H9 (cell line): Measurements from ENCODE around the gene BAX. TPM values are rescaled to one million over a fixed set of nuclear protein-coding genes. Genes with fewer than 3 reads are reported as not detected.
A peak's percentile ranks its signal among the peaks of the same experiment; 100 is the strongest.

Source experiments
- DNase-seq: peaks from one replicate; pipeline ENCODE4 v3.0.0-alpha.2; 2017
- H2AFZ ChIP-seq: one replicate; pipeline ENCODE4 v1.6.1; 2013; ENCODE audit warnings: mild to moderate bottlenecking, low read length, control low read depth, moderate library complexity
- H2AK5ac ChIP-seq: 2 replicates; pipeline ENCODE4 v1.6.1; 2013; ENCODE audit warnings: low read length, control low read depth, mixed read lengths; ENCODE audit not compliant: insufficient read length
- H2BK120ac ChIP-seq: one replicate; pipeline ENCODE4 v1.6.1; 2013; ENCODE audit warnings: low read depth, mild to moderate bottlenecking, low read length, control low read depth, inconsistent platforms; ENCODE audit not compliant: poor library complexity, severe bottlenecking
- H2BK12ac ChIP-seq: 2 replicates; pipeline ENCODE4 v1.6.1; 2013; ENCODE audit warnings: low read length, control low read depth, mixed read lengths, low read depth; ENCODE audit not compliant: insufficient read length
- H2BK15ac ChIP-seq: 2 replicates; pipeline ENCODE4 v1.6.1; 2013; ENCODE audit warnings: low read depth, low read length, control low read depth
- H2BK20ac ChIP-seq: one replicate; pipeline ENCODE4 v1.6.1; 2013; ENCODE audit warnings: low read depth, mild to moderate bottlenecking, low read length, control low read depth, inconsistent platforms; ENCODE audit not compliant: poor library complexity, severe bottlenecking
- H2BK5ac ChIP-seq: 2 replicates; pipeline ENCODE4 v1.6.1; 2013; ENCODE audit warnings: low read length, control low read depth, mixed read lengths; ENCODE audit not compliant: insufficient read length
- H3K14ac ChIP-seq: 2 replicates; pipeline ENCODE4 v1.6.1; 2013; ENCODE audit warnings: low read length, control low read depth; ENCODE audit not compliant: insufficient read depth
- H3K18ac ChIP-seq: 2 replicates; pipeline ENCODE4 v1.6.1; 2013; ENCODE audit warnings: low read depth, mild to moderate bottlenecking, mixed read lengths, low read length, control low read depth; ENCODE audit not compliant: insufficient read length
- H3K23ac ChIP-seq: 2 replicates; pipeline ENCODE4 v1.6.1; 2013; ENCODE audit warnings: low read length, control low read depth, mixed read lengths, low read depth; ENCODE audit not compliant: insufficient read length
- H3K23me2 ChIP-seq: 2 replicates; pipeline ENCODE4 v1.6.1; 2013; ENCODE audit warnings: low read depth, mild to moderate bottlenecking, mixed read lengths, low read length, control low read depth; ENCODE audit not compliant: insufficient read length, poor library complexity, severe bottlenecking
- H3K27ac ChIP-seq: 2 replicates; pipeline ENCODE4 v1.5.1; 2013; ENCODE audit warnings: low read length, control low read depth, mixed read lengths, low read depth; ENCODE audit not compliant: insufficient read length
- H3K27me3 ChIP-seq: 2 replicates; pipeline ENCODE4 v1.6.1; 2013; ENCODE audit warnings: low read length, control low read depth, inconsistent platforms; ENCODE audit not compliant: insufficient read depth
- H3K4ac ChIP-seq: 2 replicates; pipeline ENCODE4 v1.6.1; 2013; ENCODE audit warnings: low read depth, mild to moderate bottlenecking, control low read depth, inconsistent platforms, low read length, moderate library complexity
- H3K4me1 ChIP-seq: 2 replicates; pipeline ENCODE4 v1.6.1; 2013; ENCODE audit warnings: low read length, control low read depth, inconsistent platforms; ENCODE audit not compliant: insufficient read depth
- H3K4me2 ChIP-seq: 2 replicates; pipeline ENCODE4 v1.6.1; 2013; ENCODE audit warnings: low read length, control low read depth, mixed read lengths; ENCODE audit not compliant: insufficient read length, insufficient read depth
- H3K56ac ChIP-seq: 2 replicates; pipeline ENCODE4 v1.6.1; 2013; ENCODE audit warnings: low read depth, mild to moderate bottlenecking, mixed read lengths, low read length, control low read depth; ENCODE audit not compliant: insufficient read length
- H3K79me1 ChIP-seq: 2 replicates; pipeline ENCODE4 v1.6.1; 2013; ENCODE audit warnings: low read depth, mild to moderate bottlenecking, moderate library complexity, low read length, control low read depth, inconsistent platforms; ENCODE audit not compliant: insufficient read depth, poor library complexity, severe bottlenecking
- H3K79me2 ChIP-seq: 2 replicates; pipeline ENCODE4 v1.6.1; 2013; ENCODE audit warnings: low read length, control low read depth, inconsistent platforms; ENCODE audit not compliant: insufficient read depth
- H3K9ac ChIP-seq: 2 replicates; pipeline ENCODE4 v1.6.1; 2013; ENCODE audit warnings: low read length, control low read depth, mixed read lengths; ENCODE audit not compliant: insufficient read length; ENCODE audit errors: extremely low read depth
- H3K9me3 ChIP-seq: one replicate; pipeline ENCODE4 v1.6.1; 2013; ENCODE audit warnings: low read depth, low read length, inconsistent platforms; ENCODE audit not compliant: control insufficient read depth
- H3T11ph ChIP-seq: one replicate; pipeline ENCODE4 v1.6.1; 2013; ENCODE audit warnings: mild to moderate bottlenecking, low read length, control low read depth, inconsistent platforms
- H4K20me1 ChIP-seq: one replicate; pipeline ENCODE4 v1.6.1; 2013; ENCODE audit not compliant: control insufficient read depth, insufficient read length, insufficient read depth
- H4K5ac ChIP-seq: 2 replicates; pipeline ENCODE4 v1.6.1; 2013; ENCODE audit warnings: low read depth, mild to moderate bottlenecking, mixed read lengths, low read length, control low read depth; ENCODE audit not compliant: insufficient read length
- H4K8ac ChIP-seq: replicated peaks from 2 replicates; pipeline ENCODE4 v1.6.1; 2013; ENCODE audit warnings: low read length, control low read depth, mixed read lengths, low read depth; ENCODE audit not compliant: insufficient read length
- H4K91ac ChIP-seq: 2 replicates; pipeline ENCODE4 v1.6.1; 2013; ENCODE audit warnings: low read depth, mild to moderate bottlenecking, moderate library complexity, mixed read lengths, low read length, control low read depth; ENCODE audit not compliant: insufficient read length
- H3K27ac Mint-ChIP-seq, 3 experiments: 2 replicates in 2 of 3; 3 replicates in 1 of 3; pipeline ENCODE4 v1.8.0; 2020 to 2021; ENCODE audit warnings: mixed read lengths in 3 of 3, mild to moderate bottlenecking in 1 of 3, moderate library complexity in 1 of 3
- H3K27me3 Mint-ChIP-seq: 2 replicates; pipeline ENCODE4 v1.8.0; 2021; ENCODE audit warnings: low read depth, mild to moderate bottlenecking, moderate library complexity, mixed read lengths
- H3K36me3 Mint-ChIP-seq, 3 experiments: 2 replicates in 2 of 3; 3 replicates in 1 of 3; pipeline ENCODE4 v1.8.0; 2020 to 2021; ENCODE audit warnings: low read depth in 3 of 3, mixed read lengths in 3 of 3; ENCODE audit not compliant: insufficient read depth in 1 of 3
- H3K4me1 Mint-ChIP-seq, 2 experiments: 2 replicates each; pipeline ENCODE4 v1.8.0; 2020; ENCODE audit warnings: mixed read lengths in 2 of 2
- H3K4me3 Mint-ChIP-seq, 2 experiments: 2 replicates in 1 of 2; 3 replicates in 1 of 2; pipeline ENCODE4 v1.8.0; 2020 to 2021; ENCODE audit warnings: mild to moderate bottlenecking in 2 of 2, mixed read lengths in 2 of 2, moderate library complexity in 1 of 2
- H3K9me3 Mint-ChIP-seq, 2 experiments: 2 replicates in 1 of 2; 3 replicates in 1 of 2; pipeline ENCODE4 v1.8.0; 2020; ENCODE audit warnings: mild to moderate bottlenecking in 2 of 2, mixed read lengths in 2 of 2, moderate library complexity in 1 of 2
- WGBS: extraction: QIAGEN DNeasy Blood & Tissue Kit; methylation state at CpG from one replicate; pipeline ENCODE4 v1.1.7; 2013; ENCODE audit warnings: missing lambda C conversion rate, low lambda C conversion rate, mixed read lengths; ENCODE audit not compliant: insufficient read length; ENCODE audit errors: extremely low coverage; 5-methylcytosine and 5-hydroxymethylcytosine counted together
- total RNA-seq: library from RNA; stranded (reverse); gene quantifications from 2 replicates; pipeline ENCODE4 v1.2.1, GENCODE V29; 2021
- TF ChIP-seq, protein P1 (sequence below): fragments of 200-600 bp; sonication (generic); conservative IDR thresholded peaks from 3 replicates; pipeline ENCODE4 v1.8.0; 2021; ENCODE audit warnings: antibody characterized with exemption, mild to moderate bottlenecking

Gene BAX
- total RNA-seq, 1 experiment from 2014 or later: 310 TPM

DNA sequence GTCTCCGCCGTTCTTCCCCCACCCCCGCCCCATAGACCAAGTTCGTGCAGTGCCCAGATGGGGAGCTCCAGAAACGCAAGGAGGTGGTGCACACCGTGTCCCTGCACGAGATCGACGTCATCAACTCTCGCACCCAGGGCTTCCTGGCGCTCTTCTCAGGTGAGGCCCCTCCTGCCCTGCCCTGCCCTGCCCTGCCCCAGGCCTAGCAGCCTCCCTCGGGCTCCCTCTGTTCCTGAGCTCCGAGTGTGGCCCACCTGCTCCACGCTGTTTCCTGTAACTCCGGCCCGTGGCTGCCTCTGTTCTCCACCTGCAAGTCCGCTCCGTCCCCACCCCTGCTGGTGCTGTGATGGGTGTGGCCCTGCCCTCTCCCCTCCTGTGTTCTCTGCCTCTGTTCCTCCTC is 55.8 kb downstream of the BAX start:
- Histone ChIP-seq H3K4me1 (no peaks in the 10 kb centered on the region), H4K8ac (no peak overlapping the region), H3K4me2 (no peak overlapping the region)

More for the DNA sequence above, 55.8 kb downstream of the BAX start:
- no peak overlapping the region for H3K56ac ChIP-seq
- H2BK15ac ChIP-seq: no peak overlapping the region
- H3K4me1 Mint-ChIP-seq: no peaks in the 10 kb centered on the region
- WGBS: no CpG with 5 or more reads among the region's 18 CpGs
- no peak overlapping the region for H4K5ac ChIP-seq
- peak overlapping the region in 1 of 3 experiments; percentile 30; a peak in 3 of 7 replicates for H3K27ac Mint-ChIP-seq
- H3K9me3 Mint-ChIP-seq: no peaks in the 10 kb centered on the region
- peaks cover 26 to 85% (median 82%) of the 10 kb centered on the region in 3 experiments; a peak in 6 of 7 replicates for H3K36me3 Mint-ChIP-seq
- H3K79me2 ChIP-seq: no peaks in the 10 kb centered on the region
- no peak overlapping the region for H3K14ac ChIP-seq
- H2AK5ac ChIP-seq: no peak overlapping the region
- no peaks in the 10 kb centered on the region for H3K9me3 ChIP-seq
- no peak overlapping the region for H3K4ac ChIP-seq
- no peak overlapping the region for H2BK5ac ChIP-seq
- H3T11ph ChIP-seq: no peak overlapping the region
- no peaks in the 10 kb centered on the region for H3K23me2 ChIP-seq
- H4K91ac ChIP-seq: no peak overlapping the region
- H3K27me3 ChIP-seq: no peaks in the 10 kb centered on the region
- no peak overlapping the region for H3K23ac ChIP-seq
- TF ChIP-seq, protein P1, sequence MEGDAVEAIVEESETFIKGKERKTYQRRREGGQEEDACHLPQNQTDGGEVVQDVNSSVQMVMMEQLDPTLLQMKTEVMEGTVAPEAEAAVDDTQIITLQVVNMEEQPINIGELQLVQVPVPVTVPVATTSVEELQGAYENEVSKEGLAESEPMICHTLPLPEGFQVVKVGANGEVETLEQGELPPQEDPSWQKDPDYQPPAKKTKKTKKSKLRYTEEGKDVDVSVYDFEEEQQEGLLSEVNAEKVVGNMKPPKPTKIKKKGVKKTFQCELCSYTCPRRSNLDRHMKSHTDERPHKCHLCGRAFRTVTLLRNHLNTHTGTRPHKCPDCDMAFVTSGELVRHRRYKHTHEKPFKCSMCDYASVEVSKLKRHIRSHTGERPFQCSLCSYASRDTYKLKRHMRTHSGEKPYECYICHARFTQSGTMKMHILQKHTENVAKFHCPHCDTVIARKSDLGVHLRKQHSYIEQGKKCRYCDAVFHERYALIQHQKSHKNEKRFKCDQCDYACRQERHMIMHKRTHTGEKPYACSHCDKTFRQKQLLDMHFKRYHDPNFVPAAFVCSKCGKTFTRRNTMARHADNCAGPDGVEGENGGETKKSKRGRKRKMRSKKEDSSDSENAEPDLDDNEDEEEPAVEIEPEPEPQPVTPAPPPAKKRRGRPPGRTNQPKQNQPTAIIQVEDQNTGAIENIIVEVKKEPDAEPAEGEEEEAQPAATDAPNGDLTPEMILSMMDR: no peak
- no peak overlapping the region for H3K9ac ChIP-seq
- DNase-seq: no peak
- no peak overlapping the region for H2BK120ac ChIP-seq
- no peak overlapping the region for H2BK20ac ChIP-seq
- H3K27me3 Mint-ChIP-seq: no peaks in the 10 kb centered on the region
- H3K27ac ChIP-seq: no peak overlapping the region
- no peaks in the 10 kb centered on the region for H4K20me1 ChIP-seq
- no peak overlapping the region for H2BK12ac ChIP-seq
- no peak overlapping the region for H2AFZ ChIP-seq
- H3K79me1 ChIP-seq: no peaks in the 10 kb centered on the region
- H3K4me3 Mint-ChIP-seq: peak overlapping the region in 1 of 2 experiments; percentile 26; a peak in 1 of 5 replicates
- H3K18ac ChIP-seq: no peak overlapping the region
